ENCODE measurements around the gene BARHL2.

BARHL2 gene

DNA sequence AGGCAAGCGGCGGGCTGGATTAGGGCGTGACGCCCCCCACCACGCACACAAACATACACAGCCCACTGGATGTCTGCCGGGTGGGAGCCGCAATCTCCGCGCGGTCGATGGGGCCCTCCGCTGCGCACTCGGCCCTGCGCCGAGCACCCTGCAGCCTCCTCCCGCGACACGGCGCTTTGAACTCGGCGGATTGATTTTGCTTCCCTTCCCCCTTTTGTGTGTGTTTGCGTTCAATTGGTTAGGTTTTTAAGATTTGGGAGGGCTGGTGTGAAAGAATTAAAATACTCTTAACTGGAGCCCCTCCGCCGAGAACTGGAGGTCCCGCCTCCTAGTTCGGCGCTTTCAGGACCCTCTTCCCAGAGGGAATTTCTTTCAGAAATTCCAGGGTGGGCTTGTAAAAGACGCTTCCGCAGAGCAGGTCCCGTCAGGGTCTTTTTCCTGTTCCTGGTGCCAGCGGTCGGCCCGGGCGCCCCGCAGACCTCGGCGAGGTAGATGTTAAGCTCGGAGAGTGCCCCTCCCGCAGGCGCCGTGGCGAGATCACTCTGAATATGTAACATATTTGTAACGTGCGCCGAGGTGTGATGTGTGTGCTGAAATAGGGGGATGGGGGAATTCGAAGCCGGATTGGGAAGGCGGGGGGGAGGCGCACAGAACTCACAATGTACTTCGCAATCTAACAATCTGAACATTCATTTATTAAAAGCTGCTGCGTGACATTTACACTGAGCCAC, 8.0 kb upstream of the BARHL2 start:
- TF ChIP-seq, protein P1, sequence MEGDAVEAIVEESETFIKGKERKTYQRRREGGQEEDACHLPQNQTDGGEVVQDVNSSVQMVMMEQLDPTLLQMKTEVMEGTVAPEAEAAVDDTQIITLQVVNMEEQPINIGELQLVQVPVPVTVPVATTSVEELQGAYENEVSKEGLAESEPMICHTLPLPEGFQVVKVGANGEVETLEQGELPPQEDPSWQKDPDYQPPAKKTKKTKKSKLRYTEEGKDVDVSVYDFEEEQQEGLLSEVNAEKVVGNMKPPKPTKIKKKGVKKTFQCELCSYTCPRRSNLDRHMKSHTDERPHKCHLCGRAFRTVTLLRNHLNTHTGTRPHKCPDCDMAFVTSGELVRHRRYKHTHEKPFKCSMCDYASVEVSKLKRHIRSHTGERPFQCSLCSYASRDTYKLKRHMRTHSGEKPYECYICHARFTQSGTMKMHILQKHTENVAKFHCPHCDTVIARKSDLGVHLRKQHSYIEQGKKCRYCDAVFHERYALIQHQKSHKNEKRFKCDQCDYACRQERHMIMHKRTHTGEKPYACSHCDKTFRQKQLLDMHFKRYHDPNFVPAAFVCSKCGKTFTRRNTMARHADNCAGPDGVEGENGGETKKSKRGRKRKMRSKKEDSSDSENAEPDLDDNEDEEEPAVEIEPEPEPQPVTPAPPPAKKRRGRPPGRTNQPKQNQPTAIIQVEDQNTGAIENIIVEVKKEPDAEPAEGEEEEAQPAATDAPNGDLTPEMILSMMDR (IDR thresholded peaks at IDR 0.05; ENCODE audit: control insufficient read depth, insufficient read depth, low read depth, low read length, missing control alignments), result no peak
- no peak for DNase-seq (ENCODE audit: low read depth)
- no peak overlapping the region for H3K4me3 ChIP-seq (ENCODE audit: control insufficient read depth, low read depth, low read length)

DNA sequence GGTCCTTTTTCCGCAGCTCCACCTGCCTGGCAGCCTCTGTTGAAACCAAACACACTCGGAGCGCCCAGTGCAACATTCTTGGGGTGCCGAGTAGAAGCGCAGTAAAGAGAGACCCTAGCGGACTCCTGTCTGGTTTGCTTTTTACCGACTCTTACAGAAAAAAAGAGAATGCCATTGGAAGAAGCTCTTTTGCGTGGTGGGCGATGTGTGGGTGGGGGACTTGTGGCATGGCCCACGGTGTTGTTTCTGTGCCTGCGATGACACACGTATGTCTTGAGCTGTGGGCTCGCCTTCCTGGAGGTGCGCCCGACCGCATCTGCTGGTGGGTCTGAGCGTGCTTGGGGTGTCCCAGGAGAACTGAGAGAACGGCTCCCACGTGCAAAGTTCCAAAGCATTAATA, 7.3 kb upstream of the BARHL2 start:
- TF ChIP-seq, protein P1 (IDR thresholded peaks at IDR 0.05; ENCODE audit: control insufficient read depth, insufficient read depth, low read depth, low read length, missing control alignments), result no peak
- DNase-seq (ENCODE audit: low read depth), result no peak
- no peak overlapping the region for H3K4me3 ChIP-seq (ENCODE audit: control insufficient read depth, low read depth, low read length)

DNA sequence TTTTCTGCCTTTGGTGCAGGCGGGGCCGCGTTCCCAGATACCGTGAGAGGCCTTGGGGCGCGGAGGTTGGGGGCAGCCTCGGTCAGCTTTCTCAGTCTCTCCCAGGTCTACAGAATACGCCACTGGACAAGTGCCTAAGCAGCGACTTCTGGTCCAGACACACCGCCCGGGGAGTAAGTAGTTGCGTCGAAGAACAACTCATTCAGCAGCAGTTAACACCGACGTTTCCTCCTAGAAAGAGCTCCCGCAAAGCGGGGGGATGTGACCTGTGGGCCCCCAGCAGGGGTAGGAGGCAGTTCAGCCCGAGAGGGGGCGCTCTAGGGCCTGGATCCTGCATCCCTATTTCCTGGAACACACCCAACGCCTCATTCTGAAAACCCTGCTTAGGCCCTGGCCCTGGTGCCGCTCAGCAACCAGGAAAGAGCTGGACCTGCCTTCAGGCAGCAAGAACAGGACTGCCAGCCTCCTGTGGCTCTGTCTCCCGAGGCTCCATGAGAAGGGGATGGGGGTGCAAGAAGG, 6.5 kb upstream of the BARHL2 start:
- TF ChIP-seq, protein P1 (IDR thresholded peaks at IDR 0.05; ENCODE audit: control insufficient read depth, insufficient read depth, low read depth, low read length, missing control alignments), result peak; percentile 19
- no peak for DNase-seq (ENCODE audit: low read depth)
- no peak overlapping the region for H3K4me3 ChIP-seq (ENCODE audit: control insufficient read depth, low read depth, low read length)

DNA sequence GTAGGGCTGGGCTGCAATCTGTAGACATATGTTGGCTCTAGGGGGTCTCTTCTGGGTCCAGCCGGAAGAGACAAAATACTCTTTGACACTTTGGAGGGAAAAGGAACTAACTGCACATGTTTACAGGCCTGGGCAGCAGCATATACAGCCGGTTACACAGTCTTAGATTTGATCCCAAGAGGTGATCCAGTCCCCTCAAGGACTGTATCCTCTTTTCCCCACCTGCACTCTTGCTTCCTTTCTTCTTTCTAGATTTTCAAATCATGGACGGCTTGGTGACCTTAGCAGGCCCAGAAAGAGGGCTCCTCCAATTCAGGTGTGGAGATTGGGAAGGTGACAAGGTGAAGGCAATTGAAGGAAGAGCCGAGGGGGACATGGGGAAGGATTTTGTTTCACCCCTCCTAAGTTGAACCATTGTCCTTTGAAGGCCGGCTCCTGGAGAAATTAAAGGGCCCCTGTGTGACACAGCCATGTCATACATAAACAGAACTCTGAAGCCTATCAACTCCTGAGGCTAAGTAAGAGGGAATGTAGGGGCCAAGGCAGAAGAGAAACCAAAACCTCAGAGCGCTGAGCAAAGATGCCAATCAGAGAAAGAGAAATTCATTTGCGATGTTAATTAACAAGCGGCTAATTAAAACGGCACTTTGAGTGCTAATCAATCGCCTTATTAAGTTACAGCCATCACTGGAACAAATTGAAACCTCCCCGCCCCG, 5.9 kb upstream of the BARHL2 start:
- TF ChIP-seq, protein P1 (IDR thresholded peaks at IDR 0.05; ENCODE audit: control insufficient read depth, insufficient read depth, low read depth, low read length, missing control alignments), result no peak
- no peak for DNase-seq (ENCODE audit: low read depth)
- H3K4me3 ChIP-seq (ENCODE audit: control insufficient read depth, low read depth, low read length), result no peak overlapping the region

DNA sequence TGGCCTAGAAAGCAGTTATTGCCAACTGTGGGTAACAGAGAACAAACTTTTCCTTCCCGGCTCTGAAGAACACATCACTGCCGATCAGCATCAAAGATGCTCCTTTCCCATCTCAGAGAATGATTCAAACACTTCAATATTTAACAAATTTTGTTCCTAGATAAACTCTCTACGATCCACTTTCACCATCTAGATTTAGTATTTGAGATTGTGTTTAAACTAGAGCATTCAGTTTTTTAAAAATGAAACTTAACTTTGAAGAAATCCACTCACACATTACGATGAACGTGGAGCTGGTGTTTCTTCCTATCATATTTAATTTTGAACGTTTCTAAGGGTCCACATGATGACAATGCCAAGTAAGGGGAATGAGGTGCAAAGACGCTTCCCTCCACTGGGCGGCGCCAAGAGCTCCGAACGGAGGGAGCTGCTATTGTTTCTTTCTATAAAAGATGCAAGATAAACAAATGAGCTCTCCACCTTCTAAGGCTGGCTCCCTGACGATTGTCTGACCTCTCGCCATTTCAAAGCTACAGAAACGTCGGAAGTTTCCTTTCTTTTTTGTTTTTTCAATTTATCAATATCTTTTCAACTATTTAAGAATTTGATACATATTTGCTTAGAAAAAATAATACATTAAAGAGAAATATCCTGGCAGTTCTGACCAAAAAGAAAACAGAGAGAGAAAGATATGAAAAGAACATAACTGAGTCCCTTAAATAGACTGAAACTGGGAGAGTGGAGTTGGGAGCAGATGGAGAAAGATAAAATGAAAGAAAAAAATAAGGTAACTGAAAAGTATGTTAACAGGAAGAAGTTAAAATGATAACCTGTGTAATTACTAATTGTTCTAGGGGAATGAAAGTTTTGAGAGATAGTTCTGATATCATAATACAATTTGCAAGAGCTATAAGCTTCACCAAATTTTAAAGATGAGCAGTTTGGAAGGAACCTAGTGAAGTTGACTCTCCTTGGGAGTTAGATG, 4.4 kb upstream of the BARHL2 start:
- DNase-seq (ENCODE audit: low read depth), result peak; percentile 2
- no peak overlapping the region for H3K4me3 ChIP-seq (ENCODE audit: control insufficient read depth, low read depth, low read length)
- TF ChIP-seq, protein P1 (IDR thresholded peaks at IDR 0.05; ENCODE audit: control insufficient read depth, insufficient read depth, low read depth, low read length, missing control alignments), result peak; percentile 92

DNA sequence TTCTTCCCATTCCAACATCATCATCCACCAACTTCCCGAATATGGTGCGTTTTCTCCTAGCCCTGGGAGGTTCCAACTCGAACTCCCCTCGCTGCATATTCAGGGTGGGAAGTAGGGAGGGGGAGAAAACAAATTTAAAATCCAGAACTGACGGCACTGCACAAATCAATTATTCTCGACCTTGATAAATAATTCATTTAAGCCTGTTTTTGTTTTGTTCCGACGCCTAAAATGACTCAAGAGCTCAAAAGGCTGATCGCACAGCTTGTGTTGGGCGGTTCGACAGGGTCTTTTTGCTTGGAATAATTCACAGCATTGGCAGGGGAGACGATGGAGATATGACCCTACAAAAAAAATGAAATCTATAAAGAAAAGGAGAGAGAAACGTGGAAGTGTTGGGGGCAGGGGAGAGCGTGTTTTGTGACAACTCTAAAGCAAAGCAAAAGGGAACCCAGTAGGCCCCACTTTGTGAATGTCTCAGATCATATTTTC, 3.1 kb upstream of the BARHL2 start:
- DNase-seq (ENCODE audit: low read depth), result no peak
- no peak overlapping the region for H3K4me3 ChIP-seq (ENCODE audit: control insufficient read depth, low read depth, low read length)
- TF ChIP-seq, protein P1 (IDR thresholded peaks at IDR 0.05; ENCODE audit: control insufficient read depth, insufficient read depth, low read depth, low read length, missing control alignments), result no peak

Measured in AG09309 (cell line).